ENCODE data around the gene SIM2.

Gene SIM2

GRCh38 chr21:36717976-36718375 is 19.1 kb downstream of the SIM2 start:
- no peak for DNase-seq

GRCh38 chr21:36718951-36719501 is 20.1 kb downstream of the SIM2 start:
- no peak for DNase-seq

- DNase-seq = no peak
Observed at GRCh38 chr21:36719614-36720013, 20.7 kb downstream of the SIM2 start.

- DNase-seq = no peak
Observed at GRCh38 chr21:36721817-36722216, 22.9 kb downstream of the SIM2 start.

GRCh38 chr21:36722370-36723368 is 23.8 kb downstream of the SIM2 start:
- DNase-seq = no peak

GRCh38 chr21:36723371-36723881 is 24.5 kb downstream of the SIM2 start:
- no peak for DNase-seq

- no peak for DNase-seq
Observed at GRCh38 chr21:36724660-36725059, 25.7 kb downstream of the SIM2 start.

- DNase-seq = no peak
Observed at GRCh38 chr21:36725793-36726386, 27.0 kb downstream of the SIM2 start.

GRCh38 chr21:36727866-36728265 is 29.0 kb downstream of the SIM2 start:
- no peak for DNase-seq

- DNase-seq = no peak
Observed at GRCh38 chr21:36728371-36729111, 29.6 kb downstream of the SIM2 start.

- DNase-seq = no peak
Observed at GRCh38 chr21:36729310-36729970, 30.5 kb downstream of the SIM2 start.

GRCh38 chr21:36730291-36731281 is 31.7 kb downstream of the SIM2 start:
- DNase-seq = no peak

- DNase-seq = no peak
Observed at GRCh38 chr21:36732217-36732616, 33.3 kb downstream of the SIM2 start.

- DNase-seq = no peak
Observed at GRCh38 chr21:36732761-36733160, 33.8 kb downstream of the SIM2 start.

GRCh38 chr21:36733857-36734256 is 34.9 kb downstream of the SIM2 start:
- no peak for DNase-seq

- no peak for DNase-seq
Observed at GRCh38 chr21:36734367-36735200, 35.7 kb downstream of the SIM2 start.

- DNase-seq = no peak
Observed at GRCh38 chr21:36735201-36735515, 36.2 kb downstream of the SIM2 start.

- no peak for DNase-seq
Observed at GRCh38 chr21:36735724-36736320, 36.9 kb downstream of the SIM2 start.

GRCh38 chr21:36738489-36739126 is 39.7 kb downstream of the SIM2 start:
- no peak for DNase-seq
